Parathyroid adenoma (tissue), 2 donors: ENCODE measurements around the gene PLD1.

Experiments used
- H2AFZ ChIP-seq: fragments of 300-600 bp; sonication (generic); one replicate; pipeline ENCODE4 v1.7.0; 2017; ENCODE audit warnings: antibody characterized with exemption, mild to moderate bottlenecking
- H3K27ac ChIP-seq: fragments of 300-600 bp; sonication (generic); one replicate; pipeline ENCODE4 v1.7.0; 2017
- H3K27me3 ChIP-seq: fragments of 300-600 bp; sonication (generic); one replicate; pipeline ENCODE4 v1.7.0; 2017; ENCODE audit warnings: low read length; ENCODE audit not compliant: control insufficient read depth, insufficient read depth
- H3K36me3 ChIP-seq: fragments of 300-600 bp; sonication (generic); one replicate; pipeline ENCODE4 v1.7.0; 2017; ENCODE audit warnings: low read length; ENCODE audit not compliant: control insufficient read depth, insufficient read depth
- H3K4me1 ChIP-seq: fragments of 300-600 bp; sonication (generic); one replicate; pipeline ENCODE4 v1.7.0; 2017; ENCODE audit warnings: control low read depth
- H3K4me2 ChIP-seq: fragments of 300-600 bp; sonication (generic); one replicate; pipeline ENCODE4 v1.7.0; 2017; ENCODE audit warnings: low read length
- H3K4me3 ChIP-seq: fragments of 300-600 bp; sonication (generic); one replicate; pipeline ENCODE4 v1.7.0; 2017; ENCODE audit warnings: low read depth, low read length
- H3K79me2 ChIP-seq: fragments of 300-600 bp; sonication (generic); one replicate; pipeline ENCODE4 v1.7.0; 2017; ENCODE audit warnings: control low read depth
- H3K9ac ChIP-seq: fragments of 300-600 bp; sonication (generic); one replicate; pipeline ENCODE4 v1.7.0; 2017; ENCODE audit warnings: mild to moderate bottlenecking
- H3K9me3 ChIP-seq: fragments of 300-600 bp; sonication (generic); one replicate; pipeline ENCODE4 v1.7.0; 2017; ENCODE audit warnings: low read length; ENCODE audit not compliant: control insufficient read depth
- TF ChIP-seq, protein P1 (sequence below): fragments of 300-600 bp; sonication (generic); IDR thresholded peaks from one replicate; pipeline ENCODE4 v1.7.0; 2017; ENCODE audit warnings: antibody characterized with exemption, mild to moderate bottlenecking
- donor health status: primary hyperparathyroidism.

The PLD1 gene

DNA sequence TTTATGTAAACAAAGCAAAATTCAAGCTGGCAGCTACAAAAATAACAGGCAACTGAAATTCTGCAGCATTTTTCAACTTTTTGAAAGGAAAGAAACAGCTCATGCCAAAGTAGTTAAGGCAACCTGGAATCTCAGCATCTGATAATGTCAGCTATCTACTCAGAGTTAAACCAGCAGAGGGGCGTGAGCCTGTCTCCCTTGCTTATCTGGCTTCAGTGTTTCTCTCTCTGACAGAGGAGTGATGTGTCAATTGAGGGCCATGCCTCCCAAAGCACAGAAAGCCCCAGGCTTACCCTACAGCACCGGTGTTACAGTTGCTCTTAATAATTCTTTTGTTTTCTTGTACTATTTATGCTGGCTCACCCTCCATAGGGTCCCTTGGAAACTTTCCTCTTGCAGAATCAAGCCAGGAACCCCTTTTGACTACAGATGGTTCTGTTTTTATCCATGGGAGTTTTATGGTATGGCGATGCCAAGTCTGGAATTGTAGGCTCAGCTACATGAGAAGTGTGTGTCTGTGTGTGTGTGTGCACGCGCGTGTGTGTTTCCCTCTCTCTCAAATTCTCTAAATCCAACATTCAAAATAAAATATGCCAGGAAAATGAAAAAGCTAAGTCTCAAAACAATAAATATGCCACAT is 40.2 kb upstream of the PLD1 start:
- H3K9ac ChIP-seq: no peak overlapping the region
- no peaks in the 10 kb centered on the region for H3K79me2 ChIP-seq
- H3K4me2 ChIP-seq: no peak overlapping the region
- H3K9me3 ChIP-seq: peaks cover 3% of the 10 kb centered on the region
- TF ChIP-seq, protein P1, sequence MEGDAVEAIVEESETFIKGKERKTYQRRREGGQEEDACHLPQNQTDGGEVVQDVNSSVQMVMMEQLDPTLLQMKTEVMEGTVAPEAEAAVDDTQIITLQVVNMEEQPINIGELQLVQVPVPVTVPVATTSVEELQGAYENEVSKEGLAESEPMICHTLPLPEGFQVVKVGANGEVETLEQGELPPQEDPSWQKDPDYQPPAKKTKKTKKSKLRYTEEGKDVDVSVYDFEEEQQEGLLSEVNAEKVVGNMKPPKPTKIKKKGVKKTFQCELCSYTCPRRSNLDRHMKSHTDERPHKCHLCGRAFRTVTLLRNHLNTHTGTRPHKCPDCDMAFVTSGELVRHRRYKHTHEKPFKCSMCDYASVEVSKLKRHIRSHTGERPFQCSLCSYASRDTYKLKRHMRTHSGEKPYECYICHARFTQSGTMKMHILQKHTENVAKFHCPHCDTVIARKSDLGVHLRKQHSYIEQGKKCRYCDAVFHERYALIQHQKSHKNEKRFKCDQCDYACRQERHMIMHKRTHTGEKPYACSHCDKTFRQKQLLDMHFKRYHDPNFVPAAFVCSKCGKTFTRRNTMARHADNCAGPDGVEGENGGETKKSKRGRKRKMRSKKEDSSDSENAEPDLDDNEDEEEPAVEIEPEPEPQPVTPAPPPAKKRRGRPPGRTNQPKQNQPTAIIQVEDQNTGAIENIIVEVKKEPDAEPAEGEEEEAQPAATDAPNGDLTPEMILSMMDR: no peak
- H3K36me3 ChIP-seq: no peaks in the 10 kb centered on the region
- H3K27me3 ChIP-seq: no peaks in the 10 kb centered on the region
- H3K27ac ChIP-seq: no peak overlapping the region
- no peak overlapping the region for H2AFZ ChIP-seq
- no peak overlapping the region for H3K4me3 ChIP-seq
- no peaks in the 10 kb centered on the region for H3K4me1 ChIP-seq

DNA sequence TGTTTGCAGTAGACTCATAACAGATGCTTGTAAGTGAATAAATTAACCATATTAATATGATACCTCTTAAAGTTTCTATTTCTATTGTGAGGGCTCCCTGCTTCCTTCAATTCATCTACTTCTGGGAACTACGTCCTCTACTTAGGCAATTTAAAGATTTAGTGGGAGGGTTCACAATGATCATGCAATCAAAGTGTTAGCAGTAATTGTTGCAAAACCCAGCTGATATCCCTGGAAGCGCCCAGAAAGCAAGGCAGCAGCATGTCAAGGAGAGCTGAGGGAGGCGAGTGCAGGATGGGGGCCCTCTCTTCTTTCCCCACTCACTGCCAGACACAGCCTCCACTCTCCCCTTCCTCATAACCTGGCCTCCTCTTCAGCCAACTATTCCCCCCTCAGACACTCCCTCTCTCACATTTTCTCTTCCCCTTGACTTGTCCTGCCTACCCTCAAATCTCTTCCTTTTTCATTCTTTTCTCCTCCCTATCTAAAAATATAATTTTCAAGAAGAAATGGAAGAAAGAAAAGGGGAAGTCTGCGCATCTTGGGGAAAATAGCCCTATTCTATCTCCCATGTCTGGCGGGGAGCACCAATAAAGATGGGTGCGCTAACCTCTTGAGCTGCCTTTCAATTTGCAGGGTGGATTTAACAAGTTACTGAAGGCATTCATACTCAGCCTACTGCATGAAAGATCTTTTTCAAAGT is 39.5 kb upstream of the PLD1 start:
- no peak overlapping the region for H3K27ac ChIP-seq
- no peaks in the 10 kb centered on the region for H3K79me2 ChIP-seq
- H2AFZ ChIP-seq: no peak overlapping the region
- peaks cover 2% of the 10 kb centered on the region for H3K9me3 ChIP-seq
- no peak overlapping the region for H3K9ac ChIP-seq
- no peak overlapping the region for H3K4me3 ChIP-seq
- no peaks in the 10 kb centered on the region for H3K36me3 ChIP-seq
- H3K4me1 ChIP-seq: no peaks in the 10 kb centered on the region
- TF ChIP-seq, protein P1: no peak
- no peak overlapping the region for H3K4me2 ChIP-seq
- H3K27me3 ChIP-seq: no peaks in the 10 kb centered on the region

- Histone ChIP-seq H3K9me3 (no peaks in the 10 kb centered on the region), H2AFZ (no peak overlapping the region), H3K36me3 (no peaks in the 10 kb centered on the region), H3K4me1 (no peaks in the 10 kb centered on the region), H3K4me2 (no peak overlapping the region), H3K27ac (no peak overlapping the region), H3K79me2 (no peaks in the 10 kb centered on the region), H3K9ac (no peak overlapping the region), H3K27me3 (no peaks in the 10 kb centered on the region), H3K4me3 (no peak overlapping the region)
- TF ChIP-seq, protein P1: no peak
Measured at GRCh38 chr3:171847595-171848259, 37.4 kb upstream of the PLD1 start.

DNA sequence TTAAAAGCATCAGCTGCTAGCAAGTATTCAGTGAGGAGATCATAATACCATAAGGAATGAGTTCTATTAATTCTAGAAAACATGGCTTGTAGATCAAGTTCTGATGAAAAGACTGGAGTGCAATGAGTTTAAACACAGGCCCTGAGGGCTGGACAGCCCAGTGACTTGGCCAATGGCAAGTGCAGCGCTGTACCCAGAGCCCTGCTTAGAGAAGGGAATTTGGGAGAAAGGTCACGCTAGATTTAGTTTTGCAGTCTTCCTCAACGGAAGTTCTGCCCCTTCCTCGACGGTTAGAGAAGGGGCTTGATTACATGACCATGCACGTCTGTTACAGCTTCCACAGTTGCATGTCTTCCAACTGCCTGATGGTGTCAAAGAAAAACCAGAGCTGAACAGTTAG is 36.9 kb upstream of the PLD1 start:
- TF ChIP-seq, protein P1: no peak
- Histone ChIP-seq H2AFZ (no peak overlapping the region), H3K79me2 (no peaks in the 10 kb centered on the region), H3K4me3 (no peak overlapping the region), H3K9ac (no peak overlapping the region), H3K4me2 (no peak overlapping the region), H3K36me3 (no peaks in the 10 kb centered on the region), H3K9me3 (no peaks in the 10 kb centered on the region), H3K27me3 (no peaks in the 10 kb centered on the region), H3K27ac (no peak overlapping the region), H3K4me1 (no peaks in the 10 kb centered on the region)
